NCI-H146 treated with DMSO at 0.1 percent for 48 hours (cell line): ENCODE data around the gene KDM4B.

Experiments
- DNase-seq: peaks from one replicate; lab custom pipeline; 2025; ENCODE audit not compliant: unreplicated experiment; lab: John Stamatoyannopoulos, UW

Gene KDM4B

GRCh38 chr19:5067678-5068077, 98.8 kb downstream of the KDM4B start:
- DNase-seq, result no peak

- no peak for DNase-seq
Observed at GRCh38 chr19:5068233-5069072, 99.5 kb downstream of the KDM4B start.

GRCh38 chr19:5070331-5070730, 101.4 kb downstream of the KDM4B start:
- DNase-seq, result no peak

- DNase-seq, result no peak
Observed at GRCh38 chr19:5070930-5071329, 102.0 kb downstream of the KDM4B start.

GRCh38 chr19:5071579-5071978, 102.7 kb downstream of the KDM4B start:
- DNase-seq, result no peak

- DNase-seq, result no peak
Observed at GRCh38 chr19:5072115-5072514, 103.2 kb downstream of the KDM4B start.

- no peak for DNase-seq
Observed at GRCh38 chr19:5073153-5073844, 104.4 kb downstream of the KDM4B start.

GRCh38 chr19:5074407-5074806, 105.5 kb downstream of the KDM4B start:
- no peak for DNase-seq

GRCh38 chr19:5074830-5075394, 106.0 kb downstream of the KDM4B start:
- DNase-seq, result no peak

GRCh38 chr19:5075597-5075996, 106.7 kb downstream of the KDM4B start:
- no peak for DNase-seq

GRCh38 chr19:5076440-5077208, 107.7 kb downstream of the KDM4B start:
- DNase-seq, result no peak

- no peak for DNase-seq
Observed at GRCh38 chr19:5077209-5077515, 108.2 kb downstream of the KDM4B start.

GRCh38 chr19:5078182-5078581, 109.3 kb downstream of the KDM4B start:
- DNase-seq, result no peak

- DNase-seq, result no peak
Observed at GRCh38 chr19:5078666-5079065, 109.8 kb downstream of the KDM4B start.

GRCh38 chr19:5079071-5079774, 110.3 kb downstream of the KDM4B start:
- no peak for DNase-seq

GRCh38 chr19:5080030-5080654, 111.2 kb downstream of the KDM4B start:
- DNase-seq, result no peak

- no peak for DNase-seq
Observed at GRCh38 chr19:5080809-5081208, 111.9 kb downstream of the KDM4B start.

GRCh38 chr19:5081443-5082161, 112.7 kb downstream of the KDM4B start:
- DNase-seq, result no peak

GRCh38 chr19:5083547-5083965, 114.6 kb downstream of the KDM4B start:
- no peak for DNase-seq

GRCh38 chr19:5085566-5085965, 116.7 kb downstream of the KDM4B start:
- no peak for DNase-seq
